HG02588 (cell line): ENCODE data around the gene MYD88.

Experiments
- ATAC-seq: cut with Tn5 transposase; IDR thresholded peaks from one replicate; pipeline ENCODE4 v1.9.1; 2021; ENCODE audit warnings: mild to moderate bottlenecking, moderate library complexity; ENCODE audit not compliant: unreplicated experiment

The MYD88 gene

DNA sequence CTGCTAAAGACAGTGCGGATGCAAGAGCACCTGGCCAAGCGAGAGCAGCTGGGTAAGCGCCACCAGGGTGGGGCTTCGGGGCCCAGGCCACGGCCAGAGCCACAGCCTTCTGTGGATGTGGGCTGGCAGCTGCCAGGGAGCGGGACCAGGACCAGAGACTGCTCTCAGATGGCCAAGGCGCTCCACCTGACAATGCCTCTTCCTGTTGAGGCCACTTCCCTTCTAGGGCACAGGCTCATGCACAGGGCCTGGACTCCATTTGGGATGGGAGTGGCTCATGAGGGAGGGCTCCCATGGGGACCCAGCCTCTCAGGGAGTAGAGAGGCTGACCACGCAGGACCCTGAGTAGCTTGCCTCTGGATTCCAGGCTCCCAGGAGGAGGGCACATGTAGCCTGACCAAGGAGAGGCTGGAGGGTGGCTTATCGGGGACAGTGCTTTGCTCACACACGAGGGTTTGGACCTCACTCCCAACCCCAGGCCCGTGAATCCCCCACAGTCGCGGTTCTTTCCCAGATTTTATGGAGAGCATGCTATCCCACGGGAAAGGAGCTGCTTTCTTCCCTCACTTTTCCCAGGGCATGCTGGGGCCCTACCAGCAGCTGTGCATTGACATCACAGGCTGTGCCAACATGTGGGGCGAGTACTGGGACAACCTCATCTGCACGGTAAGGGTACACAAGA is 26.6 kb upstream of the MYD88 start:
- no peak for ATAC-seq

DNA sequence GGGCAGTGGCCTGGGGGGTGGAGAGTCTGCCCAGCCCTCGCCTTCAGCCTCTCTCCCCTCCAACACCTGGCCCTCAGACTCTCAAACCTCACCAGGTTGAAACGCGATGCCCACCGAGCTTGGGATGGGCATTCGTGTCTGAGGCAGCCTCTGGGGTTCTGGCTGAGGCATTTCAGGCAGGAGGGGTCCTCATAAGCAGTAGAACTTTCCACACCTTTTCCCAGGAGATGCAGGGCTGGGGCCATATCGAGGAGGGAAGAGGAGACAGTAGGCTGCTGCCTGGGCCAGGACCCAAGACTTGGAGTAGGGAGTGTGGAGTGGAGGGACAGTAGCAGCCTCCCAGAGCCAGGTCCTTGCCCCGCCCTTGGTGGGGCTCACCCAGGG is 26.1 kb upstream of the MYD88 start:
- no peak for ATAC-seq

DNA sequence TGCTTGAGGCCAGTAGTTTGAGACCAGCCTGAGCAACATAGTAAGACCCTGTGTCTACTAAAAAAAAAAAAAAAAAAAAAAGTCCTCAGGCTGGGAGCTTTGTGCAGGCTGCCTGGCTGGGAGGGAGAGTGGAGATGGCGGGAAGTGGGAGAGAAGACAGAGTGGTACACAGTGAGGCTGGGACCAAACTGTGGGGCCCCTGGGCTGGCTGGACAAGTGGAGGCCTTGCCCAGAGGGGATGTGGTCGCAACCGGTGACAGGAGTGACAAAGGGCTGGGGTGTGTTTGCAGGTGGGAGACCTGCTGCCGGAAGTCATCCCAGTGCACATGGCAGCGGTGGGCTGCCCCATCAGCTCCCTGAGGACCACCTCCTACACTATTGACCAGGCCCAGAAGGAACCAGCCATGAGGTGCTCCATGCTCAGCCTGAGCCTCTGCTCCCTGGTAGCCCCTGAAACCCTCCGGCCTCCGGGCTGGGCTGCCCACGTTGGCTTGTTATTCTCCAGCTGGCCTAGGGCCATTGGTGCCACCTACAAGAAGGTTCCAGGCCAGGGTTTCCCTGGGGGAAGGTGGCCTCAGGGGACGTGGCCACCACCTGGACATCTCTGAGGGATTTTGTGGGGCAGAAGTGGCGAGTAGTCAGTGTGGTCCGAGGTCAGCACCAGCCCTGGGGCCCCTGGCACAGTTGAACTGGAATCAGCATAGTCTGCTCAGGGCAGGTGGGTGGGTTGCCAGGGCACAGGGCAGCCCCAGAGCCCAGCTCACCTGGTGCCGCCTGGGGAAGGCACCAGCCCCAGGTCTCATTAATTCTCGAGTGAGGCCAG is 24.2 kb upstream of the MYD88 start:
- no peak for ATAC-seq

DNA sequence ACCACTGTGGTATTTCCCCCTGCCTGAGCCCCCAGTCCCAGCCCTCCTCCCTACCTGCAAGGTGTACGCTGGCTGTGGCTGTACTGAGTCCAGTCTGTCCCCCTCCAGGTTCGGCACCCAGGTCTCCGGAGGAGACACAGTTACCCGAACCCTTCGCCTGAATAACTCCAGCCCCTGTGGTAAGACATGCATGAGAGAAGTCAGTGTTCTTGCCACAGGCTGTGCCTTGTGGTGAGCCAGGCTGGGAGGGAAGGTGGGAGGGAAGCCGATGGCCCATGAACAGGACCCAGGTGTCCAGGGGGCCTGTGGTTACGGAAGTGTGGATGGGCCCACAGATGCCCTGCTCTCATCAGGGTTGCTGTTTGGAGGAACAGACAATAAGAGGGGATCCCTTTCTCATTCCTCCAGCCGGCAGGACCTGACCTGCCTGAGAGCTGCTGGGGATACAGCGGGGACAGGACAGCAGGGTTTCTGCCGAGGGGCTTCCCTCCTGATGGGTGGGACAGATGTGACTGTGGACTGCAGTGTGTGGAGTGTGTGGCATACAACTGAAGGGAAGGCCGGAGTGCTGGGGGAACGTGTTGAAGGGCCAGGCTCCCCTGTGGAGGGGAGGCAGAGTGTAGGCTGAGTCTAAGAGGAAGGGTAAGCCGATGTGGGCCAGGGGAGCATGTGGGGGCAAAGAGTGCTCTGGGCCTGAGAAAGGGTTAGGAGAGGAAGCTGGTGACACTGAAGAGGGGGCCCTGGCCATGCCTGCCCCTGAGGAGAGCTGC is 23.4 kb upstream of the MYD88 start:
- no peak for ATAC-seq

DNA sequence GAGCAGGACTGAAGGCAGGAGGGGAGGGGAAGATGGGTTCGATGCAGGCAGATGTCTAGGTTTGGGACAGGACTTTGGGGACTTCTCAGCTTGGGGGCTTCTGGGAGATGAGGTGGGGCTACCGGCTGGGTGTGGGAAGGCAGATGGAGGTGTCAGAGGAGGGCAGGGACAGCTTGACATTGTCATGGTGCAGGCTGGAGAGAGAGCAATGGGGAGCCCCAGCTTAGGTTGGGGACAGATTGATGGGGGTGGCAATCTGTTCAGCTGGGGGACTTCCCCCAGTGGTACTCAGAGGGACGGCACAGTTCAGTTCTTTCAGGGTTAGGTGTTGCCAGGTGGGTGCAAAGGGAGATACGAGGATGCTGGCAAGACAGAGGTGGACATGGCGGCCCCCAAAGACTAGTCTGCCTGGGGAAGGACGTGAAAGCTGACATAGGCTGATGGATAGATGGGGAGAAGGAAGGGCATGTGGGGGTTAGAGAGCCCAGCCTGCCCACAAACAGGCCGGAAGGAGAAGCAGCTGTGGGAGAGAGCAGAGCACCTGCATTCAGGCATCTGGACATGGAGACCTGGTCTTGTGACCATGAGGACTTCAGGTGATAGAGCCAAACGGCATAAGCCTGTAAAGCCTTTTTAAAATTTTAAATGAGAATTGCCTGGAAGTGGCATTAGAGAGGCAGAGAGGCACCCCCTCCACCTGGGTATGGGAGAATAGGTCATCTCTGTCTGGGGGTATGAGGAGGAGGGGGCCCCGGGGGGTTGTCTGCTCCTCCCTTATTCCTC is 22.6 kb upstream of the MYD88 start:
- ATAC-seq, result no peak

DNA sequence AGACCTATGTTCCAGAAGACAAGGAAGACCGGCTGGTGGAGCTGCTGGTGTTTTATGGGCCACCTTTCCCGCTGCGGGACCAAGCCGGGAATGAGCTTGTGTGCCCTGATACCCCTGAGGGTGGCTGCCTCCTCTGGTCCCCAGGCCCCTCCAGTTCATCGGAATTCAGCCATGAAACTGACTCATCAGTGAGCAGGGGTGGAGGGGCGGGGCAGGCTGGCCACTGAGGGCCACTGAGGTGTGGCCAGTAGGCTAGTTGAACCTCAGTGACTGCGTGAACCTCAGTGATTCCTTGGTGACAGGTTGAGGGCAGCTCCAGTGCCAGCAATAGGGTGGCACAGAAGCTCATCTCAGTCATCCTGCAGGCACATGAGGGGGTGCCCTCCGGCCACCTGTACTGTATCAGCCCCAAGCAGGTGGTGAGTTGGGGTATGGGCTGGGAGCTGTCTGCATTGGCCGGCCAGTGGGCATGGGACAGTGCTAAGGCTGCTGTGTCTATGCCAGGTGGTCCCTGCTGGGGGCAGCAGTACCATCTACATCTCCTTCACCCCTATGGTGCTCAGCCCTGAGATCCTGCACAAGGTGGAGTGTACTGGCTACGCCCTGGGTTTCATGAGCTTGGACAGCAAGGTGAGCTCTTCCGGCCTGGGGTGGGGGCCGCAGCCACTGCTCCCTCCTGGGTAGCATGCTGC is 21.8 kb upstream of the MYD88 start:
- no peak for ATAC-seq

DNA sequence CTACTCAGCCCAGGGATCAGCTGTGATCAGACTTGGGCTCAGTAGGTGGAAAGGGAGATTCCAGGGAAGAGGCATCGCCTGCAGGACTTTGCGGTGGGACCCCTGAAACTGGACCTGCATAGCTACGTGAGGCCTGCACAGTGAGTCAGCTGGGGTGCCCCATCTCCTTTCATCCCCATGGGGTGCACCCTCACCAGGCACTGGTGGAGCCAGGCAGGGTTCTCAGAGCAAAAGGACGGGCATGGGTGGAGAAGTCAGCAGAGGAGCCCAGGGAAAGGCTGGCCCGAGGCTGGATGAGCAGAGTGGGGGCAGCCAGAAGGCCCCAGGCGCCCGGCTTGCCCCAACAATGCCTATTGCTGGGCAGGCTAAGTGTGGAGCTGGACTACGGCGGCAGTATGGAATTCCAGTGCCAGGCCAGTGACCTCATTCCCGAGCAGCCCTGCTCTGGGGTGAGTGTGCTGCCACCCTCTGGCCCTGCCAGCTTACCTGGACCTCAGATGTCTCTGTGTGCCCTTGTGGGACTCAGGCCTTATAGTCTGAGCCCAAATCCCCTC is 21.2 kb upstream of the MYD88 start:
- ATAC-seq, result no peak

DNA sequence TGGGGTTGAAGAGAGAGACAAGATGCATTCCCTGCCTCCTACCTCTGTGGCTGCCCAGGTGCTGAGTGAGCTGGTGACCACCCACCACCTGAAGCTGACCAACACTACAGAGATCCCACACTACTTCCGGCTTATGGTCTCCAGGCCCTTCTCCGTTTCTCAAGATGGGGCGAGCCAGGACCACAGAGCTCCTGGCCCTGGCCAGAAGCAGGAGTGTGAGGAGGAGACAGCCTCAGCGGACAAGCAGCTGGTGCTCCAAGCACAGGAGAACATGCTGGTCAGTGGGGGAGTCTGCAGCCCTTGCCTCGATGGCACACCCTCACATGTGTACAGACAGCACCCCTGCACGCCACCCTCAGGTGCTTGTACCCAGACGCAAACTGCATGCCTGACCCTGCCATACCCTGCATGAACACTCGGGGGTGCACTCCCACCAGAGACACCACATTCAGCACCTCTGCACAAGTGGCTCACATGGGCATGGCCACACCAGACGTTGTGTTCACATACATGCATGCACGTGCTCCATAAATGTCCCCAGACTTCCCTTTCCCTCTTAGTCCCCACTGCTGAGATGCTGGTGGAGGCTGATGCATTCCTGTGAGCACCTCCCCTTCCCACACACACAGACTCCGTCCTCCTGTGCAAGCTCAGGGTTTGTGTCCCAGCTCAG is 20.6 kb upstream of the MYD88 start:
- no peak for ATAC-seq

DNA sequence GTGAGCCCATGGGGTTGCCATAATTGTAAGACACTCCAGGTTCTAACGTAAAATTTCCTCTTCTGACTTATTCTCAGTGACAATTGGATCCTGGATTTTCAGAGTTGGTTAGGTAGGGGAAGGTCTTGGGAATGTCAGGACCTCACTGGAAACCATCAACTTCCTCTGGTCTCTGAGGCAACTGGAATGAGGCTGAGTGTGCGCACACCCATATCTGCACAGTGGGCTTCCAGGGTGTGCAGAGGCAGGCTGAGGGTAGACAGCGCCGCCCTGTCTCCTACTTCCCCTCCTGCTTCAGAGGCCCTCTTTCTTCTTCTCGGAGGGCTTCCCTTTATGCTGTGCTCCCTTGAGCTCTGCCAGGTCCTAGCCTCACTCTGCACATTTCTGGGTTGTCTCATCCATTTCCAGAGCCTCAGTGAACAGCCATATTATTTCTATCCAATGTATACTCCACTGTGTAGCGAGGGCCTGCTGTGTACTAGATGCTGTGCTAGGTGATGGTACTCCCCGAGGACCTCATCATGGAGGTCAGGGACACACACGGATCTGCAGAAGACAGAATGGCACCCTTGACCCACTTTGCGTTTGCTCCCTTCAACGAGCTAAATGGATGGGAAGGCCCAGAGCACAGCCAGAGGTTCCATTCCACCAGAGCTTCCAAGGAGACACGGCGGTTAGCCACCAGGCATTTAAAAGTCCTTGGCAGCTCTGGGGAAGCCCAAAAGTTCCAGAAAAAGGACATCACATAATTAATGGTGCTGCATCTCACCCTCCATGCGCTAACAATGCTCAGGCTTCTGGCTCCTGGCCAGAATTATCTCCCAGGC is 19.8 kb upstream of the MYD88 start:
- ATAC-seq, result no peak

DNA sequence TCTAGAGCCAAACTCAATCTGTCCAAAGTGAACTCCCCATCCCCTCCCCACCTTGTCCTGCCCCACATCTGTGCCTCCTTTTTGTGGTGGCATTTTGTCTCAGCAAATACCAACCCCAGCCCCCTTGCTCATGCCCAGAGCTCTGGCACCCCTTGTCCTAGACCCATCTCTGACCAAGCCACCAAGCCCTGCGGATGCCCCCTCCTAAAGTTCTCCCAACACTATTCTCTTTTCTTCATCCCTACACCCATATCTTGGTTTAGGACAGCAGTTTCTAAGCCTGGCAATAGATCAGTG is 19.3 kb upstream of the MYD88 start:
- no peak for ATAC-seq

DNA sequence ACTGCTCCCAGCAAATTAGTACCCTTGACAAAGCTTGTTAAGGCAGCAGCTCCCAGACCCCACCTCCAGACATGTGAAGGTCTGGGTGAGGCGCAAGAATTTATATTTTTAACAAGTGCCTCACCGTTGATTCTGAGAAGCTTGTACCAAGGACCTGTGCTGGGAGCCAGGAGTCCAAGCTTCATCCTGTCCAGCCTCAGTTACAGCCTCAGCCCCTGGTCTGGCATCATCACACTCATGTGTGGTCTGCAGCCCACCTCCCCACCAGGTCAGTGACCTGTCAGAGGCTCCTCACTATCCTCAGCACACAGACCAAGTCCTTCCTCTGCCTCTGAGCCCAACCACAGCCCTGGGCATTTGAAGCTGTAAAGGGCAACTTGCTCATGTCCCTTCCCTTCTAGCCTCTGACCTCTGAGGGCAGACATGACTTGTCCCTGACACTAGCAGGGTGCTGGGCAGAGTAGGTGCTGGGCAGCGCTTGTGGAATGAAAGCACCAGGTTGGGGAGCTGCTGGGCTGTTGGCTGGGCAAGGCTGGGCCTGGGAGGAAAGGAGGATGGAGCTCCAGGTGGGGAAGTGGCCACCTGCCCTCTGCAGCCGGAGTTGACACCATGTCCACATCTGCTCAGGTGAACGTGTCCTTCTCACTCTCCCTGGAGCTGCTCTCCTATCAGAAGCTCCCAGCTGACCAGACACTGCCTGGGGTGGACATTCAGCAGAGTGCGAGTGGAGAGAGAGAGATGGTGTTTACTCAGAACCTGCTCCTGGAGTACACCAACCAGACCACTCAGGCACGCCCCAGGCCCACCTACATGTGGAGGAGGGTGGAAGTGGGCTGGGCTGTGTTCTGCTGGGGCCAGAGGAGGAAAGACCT is 18.4 kb upstream of the MYD88 start:
- ATAC-seq, result no peak

DNA sequence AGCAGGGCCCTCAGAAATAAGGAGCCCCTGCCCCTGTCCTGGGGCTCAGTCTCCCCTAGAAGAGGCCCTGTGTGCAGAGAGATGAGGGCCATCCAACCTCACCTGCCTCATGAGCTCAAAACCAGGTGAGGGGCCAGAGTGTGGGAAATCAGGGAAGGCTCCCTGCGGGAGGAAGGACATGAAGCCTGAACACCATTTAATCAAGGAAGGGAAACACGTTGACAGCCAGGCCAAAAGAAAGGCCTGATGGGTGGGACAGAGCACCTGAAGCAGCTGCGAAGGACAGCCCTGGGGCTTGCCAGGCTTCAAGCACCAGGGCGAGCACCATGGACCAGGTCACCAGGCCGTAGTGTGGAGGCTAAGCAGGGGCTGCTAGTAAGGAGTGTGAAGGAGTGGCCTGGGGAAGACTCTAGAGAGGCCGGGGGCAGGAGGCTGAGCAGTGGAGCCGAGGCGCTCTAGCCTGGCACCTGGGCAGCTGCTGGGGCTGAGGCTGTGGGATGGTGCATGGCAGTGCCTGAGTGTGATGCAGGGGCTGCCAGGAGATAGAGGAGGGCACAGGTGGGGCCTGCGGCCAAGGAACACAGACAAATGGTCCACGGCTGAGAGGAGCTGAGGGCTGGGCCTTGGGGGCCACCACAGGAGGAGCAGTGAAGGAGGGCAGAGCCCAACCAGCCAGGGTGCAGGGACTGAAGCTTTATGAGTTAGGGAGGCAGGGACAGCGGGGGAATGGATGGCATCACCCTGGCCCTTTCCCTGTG is 17.6 kb upstream of the MYD88 start:
- ATAC-seq, result no peak

DNA sequence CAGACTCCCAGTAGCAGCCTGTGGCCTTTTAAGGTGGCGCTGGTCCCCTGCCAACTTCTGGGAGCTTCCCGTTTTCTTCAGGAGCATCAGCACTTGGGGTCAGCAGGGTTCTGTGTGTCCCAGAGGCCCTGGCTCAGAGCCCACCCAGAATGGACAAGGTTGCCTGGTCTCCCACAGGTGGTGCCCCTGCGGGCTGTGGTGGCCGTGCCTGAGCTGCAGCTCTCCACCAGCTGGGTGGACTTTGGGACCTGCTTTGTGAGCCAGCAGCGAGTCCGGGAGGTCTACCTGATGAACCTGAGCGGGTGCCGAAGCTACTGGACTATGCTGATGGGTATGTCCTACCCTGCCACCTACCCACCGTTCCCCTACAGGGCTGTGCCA is 17.0 kb upstream of the MYD88 start:
- no peak for ATAC-seq

DNA sequence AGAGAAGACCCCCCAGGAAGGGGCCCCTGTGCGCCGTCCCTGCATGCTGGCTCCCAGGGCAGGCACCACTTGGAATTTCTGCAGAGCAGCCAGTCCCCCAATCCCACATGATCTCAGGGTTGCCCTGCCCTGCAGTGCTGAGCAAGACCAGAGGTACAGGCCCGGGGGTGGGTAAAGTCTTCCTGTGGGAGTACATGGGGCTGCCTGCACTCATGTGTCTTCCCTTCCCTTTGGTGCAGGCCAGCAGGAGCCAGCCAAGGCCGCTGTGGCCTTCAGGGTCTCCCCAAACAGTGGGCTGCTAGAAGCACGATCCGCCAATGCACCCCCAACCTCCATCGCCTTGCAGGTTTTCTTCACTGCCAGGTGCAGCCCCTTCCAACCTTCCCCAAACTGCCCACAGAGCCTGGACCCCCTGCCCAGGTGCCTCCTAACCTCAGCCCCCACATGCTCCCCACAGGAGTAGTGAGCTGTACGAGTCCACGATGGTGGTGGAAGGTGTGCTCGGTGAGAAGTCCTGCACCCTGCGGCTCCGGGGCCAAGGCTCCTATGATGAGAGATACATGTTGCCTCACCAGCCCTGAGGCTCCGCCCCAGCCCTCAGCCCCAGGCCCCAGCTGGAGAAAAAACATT is 16.5 kb upstream of the MYD88 start:
- ATAC-seq, result no peak

DNA sequence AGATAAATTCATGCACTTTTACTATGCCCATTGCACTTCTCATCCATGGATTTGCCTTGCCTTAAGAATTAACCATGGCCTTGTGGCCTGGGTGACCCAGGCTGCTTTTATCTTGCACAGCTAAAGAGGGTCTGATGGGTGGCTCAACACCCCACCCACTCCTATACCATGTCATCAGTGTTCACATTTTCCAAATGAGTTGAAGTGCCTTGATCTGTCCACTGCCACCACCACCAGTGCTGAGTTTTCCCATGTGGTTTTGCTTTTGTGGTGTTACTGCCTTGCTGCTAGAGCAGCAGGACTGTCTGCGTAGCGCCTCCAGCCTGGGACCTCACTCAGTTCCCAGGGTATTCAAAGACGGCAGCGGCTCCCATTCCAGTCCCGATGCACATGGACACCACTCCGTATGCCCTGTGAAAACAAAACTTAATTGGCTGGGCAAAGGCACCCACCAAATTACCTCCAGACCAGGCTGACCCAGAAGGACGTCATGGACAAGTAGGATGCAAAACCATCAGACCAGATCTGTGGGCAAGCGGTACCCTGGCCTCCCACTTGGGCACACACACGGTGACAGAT is 15.7 kb upstream of the MYD88 start:
- no peak for ATAC-seq

DNA sequence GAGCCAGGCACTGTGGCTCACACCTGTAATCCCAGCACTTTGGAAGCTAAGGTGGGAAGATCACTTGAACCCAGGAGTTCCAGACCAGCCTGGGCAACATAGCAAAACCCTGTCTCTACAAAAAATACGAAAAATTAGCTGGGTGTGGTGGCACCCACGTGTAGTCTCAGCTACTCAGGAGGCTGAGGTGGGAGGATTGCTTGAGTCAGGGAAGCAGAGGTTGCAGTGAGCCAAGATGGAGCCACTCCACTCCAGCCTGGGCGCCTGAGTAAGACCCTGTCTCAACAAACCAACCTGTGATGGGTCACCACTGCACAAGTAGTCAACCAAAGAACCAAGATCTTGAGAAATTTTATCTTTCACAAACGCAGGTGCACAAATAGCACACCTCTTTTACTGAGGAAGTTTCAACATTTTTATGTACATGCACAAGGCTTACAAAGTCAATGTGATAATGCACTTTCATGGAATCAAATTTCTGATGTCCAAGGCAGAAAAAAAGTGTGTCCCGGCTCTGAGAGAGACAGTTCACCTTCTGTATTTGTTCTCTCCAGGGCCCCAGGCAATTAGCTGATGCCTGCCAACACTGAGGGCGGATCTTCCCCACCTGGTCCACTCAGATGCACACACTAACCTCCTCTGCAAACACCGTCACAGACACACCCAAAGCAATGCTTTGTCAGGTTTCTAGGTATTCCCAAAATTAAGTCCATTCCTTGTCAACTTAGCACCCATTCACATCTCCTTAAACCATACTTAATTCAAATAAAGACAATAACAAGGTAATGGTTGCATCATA is 13.9 kb upstream of the MYD88 start:
- no peak for ATAC-seq
